Nephron (organoid): ENCODE measurements around the gene SAMD13.

Experiments used
- H3K27ac Mint-ChIP-seq, 3 experiments: 2 replicates each; pipeline ENCODE4 v1.8.0; 2020; ENCODE audit warnings: mixed read lengths in 3 of 3, mild to moderate bottlenecking in 2 of 3, moderate library complexity in 1 of 3
- H3K27me3 Mint-ChIP-seq: 2 replicates; pipeline ENCODE4 v1.8.0; 2021; ENCODE audit warnings: low read depth, mild to moderate bottlenecking, moderate library complexity, mixed read lengths
- H3K36me3 Mint-ChIP-seq: 2 replicates; pipeline ENCODE4 v1.8.0; 2020; ENCODE audit warnings: low read depth, mixed read lengths
- H3K4me1 Mint-ChIP-seq: 2 replicates; pipeline ENCODE4 v1.8.0; 2020; ENCODE audit warnings: mixed read lengths
- H3K4me3 Mint-ChIP-seq, 3 experiments: 2 replicates each; pipeline ENCODE4 v1.8.0; 2020; ENCODE audit warnings: mild to moderate bottlenecking in 3 of 3, mixed read lengths in 3 of 3, moderate library complexity in 2 of 3
- H3K9me3 Mint-ChIP-seq: 2 replicates; pipeline ENCODE4 v1.8.0; 2020; ENCODE audit warnings: mixed read lengths
- TF ChIP-seq, protein P1 (sequence below), 3 experiments: fragments of 200-600 bp; sonication (generic); IDR thresholded peaks; one replicate each; pipeline ENCODE4 v1.5.0; 2021; ENCODE audit warnings: antibody characterized with exemption in 3 of 3; ENCODE audit not compliant: unreplicated experiment in 3 of 3

SAMD13 gene

DNA sequence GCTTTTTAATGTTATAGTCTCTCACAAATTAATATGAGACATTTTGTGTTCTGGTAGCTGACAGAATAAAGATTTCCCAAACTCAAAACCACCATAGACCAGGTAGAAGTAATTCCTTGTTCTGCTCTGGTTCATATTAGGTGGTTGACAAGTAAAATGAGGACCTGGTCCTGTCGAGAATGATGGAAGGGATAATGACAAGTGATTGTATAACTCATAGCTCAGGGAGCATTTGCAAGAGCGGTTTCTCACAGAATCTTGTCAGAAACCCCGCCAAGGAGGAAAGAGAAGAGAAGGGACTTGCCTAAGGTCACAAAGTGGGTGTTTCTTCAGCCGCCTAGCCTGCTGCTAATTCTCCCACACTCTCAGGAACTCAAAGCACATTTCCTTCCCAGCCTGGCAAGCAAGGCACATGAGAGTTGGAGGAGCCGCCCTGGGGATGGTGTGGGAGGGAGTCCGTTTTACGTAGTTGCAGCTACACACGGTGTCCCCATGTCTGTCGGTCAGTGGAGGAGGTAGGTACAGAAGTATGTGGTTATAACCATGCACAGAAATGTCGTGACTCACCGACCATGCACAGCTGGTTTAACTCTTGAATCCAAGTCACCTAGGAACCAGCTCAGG, 46.5 kb downstream of the SAMD13 start:
- no peaks in the 10 kb centered on the region for H3K36me3 Mint-ChIP-seq
- H3K9me3 Mint-ChIP-seq = no peaks in the 10 kb centered on the region
- H3K27ac Mint-ChIP-seq = peak overlapping the region in 2 of 3 experiments; percentile 72 to 76
- no peak overlapping the region for H3K4me3 Mint-ChIP-seq
- TF ChIP-seq, protein P1, sequence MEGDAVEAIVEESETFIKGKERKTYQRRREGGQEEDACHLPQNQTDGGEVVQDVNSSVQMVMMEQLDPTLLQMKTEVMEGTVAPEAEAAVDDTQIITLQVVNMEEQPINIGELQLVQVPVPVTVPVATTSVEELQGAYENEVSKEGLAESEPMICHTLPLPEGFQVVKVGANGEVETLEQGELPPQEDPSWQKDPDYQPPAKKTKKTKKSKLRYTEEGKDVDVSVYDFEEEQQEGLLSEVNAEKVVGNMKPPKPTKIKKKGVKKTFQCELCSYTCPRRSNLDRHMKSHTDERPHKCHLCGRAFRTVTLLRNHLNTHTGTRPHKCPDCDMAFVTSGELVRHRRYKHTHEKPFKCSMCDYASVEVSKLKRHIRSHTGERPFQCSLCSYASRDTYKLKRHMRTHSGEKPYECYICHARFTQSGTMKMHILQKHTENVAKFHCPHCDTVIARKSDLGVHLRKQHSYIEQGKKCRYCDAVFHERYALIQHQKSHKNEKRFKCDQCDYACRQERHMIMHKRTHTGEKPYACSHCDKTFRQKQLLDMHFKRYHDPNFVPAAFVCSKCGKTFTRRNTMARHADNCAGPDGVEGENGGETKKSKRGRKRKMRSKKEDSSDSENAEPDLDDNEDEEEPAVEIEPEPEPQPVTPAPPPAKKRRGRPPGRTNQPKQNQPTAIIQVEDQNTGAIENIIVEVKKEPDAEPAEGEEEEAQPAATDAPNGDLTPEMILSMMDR (IDR thresholded peaks at IDR 0.05; ENCODE audit: unreplicated experiment in 3 of 3) = no peak
- peaks cover 19% of the 10 kb centered on the region for H3K4me1 Mint-ChIP-seq
- H3K27me3 Mint-ChIP-seq = peaks cover 3% of the 10 kb centered on the region

DNA sequence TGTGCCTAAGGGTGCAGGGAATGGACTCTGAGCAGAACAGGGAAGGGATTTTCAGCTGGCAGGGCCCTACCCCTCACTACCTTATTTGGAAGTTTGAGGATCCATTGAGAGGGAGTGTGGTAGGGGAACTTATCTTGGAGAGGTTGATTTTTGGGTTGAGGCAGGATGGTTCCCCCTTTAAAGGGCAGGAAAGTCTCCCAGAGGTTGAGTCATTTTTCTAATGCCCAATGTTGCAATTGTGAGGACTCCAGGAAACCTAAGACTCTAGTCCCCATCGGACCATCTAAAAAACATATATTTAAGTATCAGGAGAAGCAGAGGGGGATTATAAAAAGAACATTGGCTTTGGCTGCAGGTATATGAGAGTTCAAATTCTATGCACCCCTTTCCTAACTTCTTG, 47.3 kb downstream of the SAMD13 start:
- TF ChIP-seq, protein P1 (IDR thresholded peaks at IDR 0.05; ENCODE audit: unreplicated experiment in 3 of 3) = no peak
- Mint-ChIP-seq H3K9me3 (no peaks in the 10 kb centered on the region), H3K4me3 (no peak overlapping the region), H3K36me3 (no peaks in the 10 kb centered on the region), H3K27me3 (peaks cover 3% of the 10 kb centered on the region), H3K4me1 (peaks cover 26% of the 10 kb centered on the region), H3K27ac (no peak overlapping the region)

DNA sequence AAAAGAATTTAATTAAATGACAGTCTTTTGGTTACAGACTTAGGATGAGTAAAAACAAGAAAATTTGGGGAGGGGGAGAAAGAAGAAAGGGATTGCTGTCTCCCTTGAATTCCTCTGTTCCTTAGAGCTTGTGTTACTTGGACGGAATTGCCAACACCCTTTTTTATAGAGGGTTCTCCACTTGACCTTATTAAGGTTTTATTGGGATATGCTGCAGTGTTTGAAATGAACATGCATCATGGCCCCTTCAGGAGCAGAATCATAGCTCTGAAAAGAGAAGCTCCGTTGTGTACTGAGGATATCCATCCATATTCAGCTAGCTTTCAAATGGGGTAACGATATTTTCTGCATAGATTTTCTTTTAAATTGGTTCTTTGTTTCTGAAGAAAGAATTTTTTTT, 48.6 kb downstream of the SAMD13 start:
- Mint-ChIP-seq H3K27ac (no peak overlapping the region), H3K9me3 (no peaks in the 10 kb centered on the region), H3K27me3 (peaks cover 3% of the 10 kb centered on the region), H3K4me1 (peaks cover 34% of the 10 kb centered on the region), H3K4me3 (no peak overlapping the region), H3K36me3 (no peaks in the 10 kb centered on the region)
- TF ChIP-seq, protein P1 (IDR thresholded peaks at IDR 0.05; ENCODE audit: unreplicated experiment in 3 of 3) = no peak

DNA sequence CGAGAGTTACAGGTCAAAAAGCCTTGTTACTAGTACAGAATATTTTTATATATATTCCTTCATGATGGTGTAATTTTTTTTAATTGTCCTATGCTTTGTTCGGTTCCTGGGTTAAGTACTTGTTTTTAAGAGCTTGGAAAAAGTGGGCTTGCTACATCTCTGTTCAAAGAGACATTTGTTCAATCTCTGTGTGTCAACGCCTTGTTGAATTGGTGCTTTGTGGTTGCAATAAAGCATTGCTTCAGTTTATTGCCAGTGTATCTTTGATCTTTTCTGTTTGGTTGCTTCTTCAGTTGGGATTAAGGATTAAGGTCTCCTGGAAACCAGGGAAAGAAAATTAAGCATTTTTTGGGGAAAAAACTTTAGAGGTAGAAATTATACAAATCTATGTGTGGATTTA, 49.0 kb downstream of the SAMD13 start:
- no peak overlapping the region for H3K4me3 Mint-ChIP-seq
- no peaks in the 10 kb centered on the region for H3K36me3 Mint-ChIP-seq
- TF ChIP-seq, protein P1 (IDR thresholded peaks at IDR 0.05; ENCODE audit: unreplicated experiment in 3 of 3) = no peak
- peak overlapping the region in 1 of 3 experiments; percentile 91 for H3K27ac Mint-ChIP-seq
- H3K4me1 Mint-ChIP-seq = peaks cover 34% of the 10 kb centered on the region
- peaks cover 3% of the 10 kb centered on the region for H3K27me3 Mint-ChIP-seq
- H3K9me3 Mint-ChIP-seq = no peaks in the 10 kb centered on the region

DNA sequence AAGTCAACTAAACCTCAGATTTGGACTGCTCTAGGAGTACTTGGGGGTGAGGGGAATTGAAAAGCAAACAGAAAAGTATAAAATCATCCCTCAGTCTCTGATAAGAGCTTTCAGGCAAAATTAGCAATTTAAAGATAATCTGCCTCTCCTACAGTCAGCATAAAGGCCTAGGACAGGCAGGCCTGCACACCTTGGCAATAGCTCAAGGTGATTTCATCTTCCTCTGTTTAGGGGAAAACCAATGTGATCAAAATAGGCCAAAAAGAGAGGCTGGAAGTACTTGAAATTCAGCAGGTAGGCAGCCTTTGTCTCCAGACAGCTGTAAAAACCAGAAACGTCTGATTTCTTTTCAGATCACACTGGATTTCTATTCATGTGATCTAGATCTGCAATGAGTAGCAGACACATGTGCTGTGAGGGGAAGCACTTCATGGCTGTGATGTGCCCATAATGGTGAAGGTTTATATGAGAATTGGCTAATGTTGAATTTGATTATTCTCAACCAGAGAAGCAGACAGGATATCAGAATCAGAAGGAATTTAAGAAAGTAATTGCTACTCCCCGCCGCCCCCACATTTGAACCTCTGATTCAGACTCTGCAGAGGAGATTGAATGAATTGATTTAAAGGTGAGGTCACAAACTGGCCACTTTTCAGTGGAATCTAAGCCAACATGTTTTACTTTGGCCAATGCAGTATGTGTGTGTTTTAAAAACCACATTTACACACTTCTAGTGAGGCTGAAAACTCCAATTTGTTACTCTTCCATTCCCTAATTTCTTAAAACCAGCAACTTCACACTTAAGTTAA, 51.0 kb downstream of the SAMD13 start:
- Mint-ChIP-seq H3K27ac (peak overlapping the region; percentile 52 to 91 (median 90)), H3K27me3 (peaks cover 3% of the 10 kb centered on the region), H3K36me3 (no peaks in the 10 kb centered on the region), H3K4me3 (no peak overlapping the region), H3K9me3 (no peaks in the 10 kb centered on the region), H3K4me1 (peaks cover 29% of the 10 kb centered on the region)
- TF ChIP-seq, protein P1 (IDR thresholded peaks at IDR 0.05; ENCODE audit: unreplicated experiment in 3 of 3) = no peak
